ENCODE measurements around the gene SERPINA12.
A peak's percentile ranks its signal among the peaks of the same experiment; 100 is the strongest.

Gene SERPINA12, protein sequence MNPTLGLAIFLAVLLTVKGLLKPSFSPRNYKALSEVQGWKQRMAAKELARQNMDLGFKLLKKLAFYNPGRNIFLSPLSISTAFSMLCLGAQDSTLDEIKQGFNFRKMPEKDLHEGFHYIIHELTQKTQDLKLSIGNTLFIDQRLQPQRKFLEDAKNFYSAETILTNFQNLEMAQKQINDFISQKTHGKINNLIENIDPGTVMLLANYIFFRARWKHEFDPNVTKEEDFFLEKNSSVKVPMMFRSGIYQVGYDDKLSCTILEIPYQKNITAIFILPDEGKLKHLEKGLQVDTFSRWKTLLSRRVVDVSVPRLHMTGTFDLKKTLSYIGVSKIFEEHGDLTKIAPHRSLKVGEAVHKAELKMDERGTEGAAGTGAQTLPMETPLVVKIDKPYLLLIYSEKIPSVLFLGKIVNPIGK

DNA sequence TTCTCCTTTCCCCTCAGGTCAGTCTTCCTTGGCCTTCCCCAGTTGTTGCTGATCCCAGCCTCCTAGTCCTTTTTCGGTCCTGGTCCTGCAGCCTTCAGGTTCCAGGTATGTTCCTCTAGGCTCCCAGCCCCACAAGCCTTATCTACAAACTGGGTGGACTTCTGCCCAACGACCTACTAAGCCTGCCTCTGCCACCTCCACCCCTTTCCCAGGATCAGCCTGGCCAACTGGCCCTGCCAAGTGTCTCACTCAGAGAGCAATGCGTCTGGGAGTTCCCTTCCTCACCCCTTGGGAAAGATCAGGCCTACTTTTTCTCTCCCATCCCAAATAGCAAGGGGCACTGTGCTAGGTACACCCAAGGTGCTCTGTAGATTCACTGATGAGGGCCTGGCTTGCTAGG lies at the start of gene SERPINA12:
Gene SERPINA12 (minus strand): TSS at position 114 of the 400 bp plus-strand sequence. CDS start 11,072 bp downstream, outside the sequence.
- Histone ChIP-seq H3K9ac (ENCODE audit: insufficient read length, low read depth) (no peak within 1 kb of the TSS), H3K4me3 (ENCODE audit: insufficient read length, low read depth) (no peak within 1 kb of the TSS), H3K9me3 (ENCODE audit: insufficient read depth, low read length) (no peaks in the 10 kb centered on the region), H3K27me3 (ENCODE audit: insufficient read depth, insufficient read length) (no peaks in the 10 kb centered on the region), H3K4me1 (ENCODE audit: insufficient read depth, insufficient read length) (no peaks in the 10 kb centered on the region), H3K36me3 (ENCODE audit: insufficient read depth, insufficient read length, low read length) (no peaks in the 10 kb centered on the region)
- DNase-seq (ENCODE audit: low read depth, low spot score), result no peak
- no peak for TF ChIP-seq YY1 (IDR thresholded peaks at IDR 0.05; ENCODE audit: insufficient read depth, insufficient read length)
- TF ChIP-seq ZNF274 (IDR thresholded peaks at IDR 0.05; ENCODE audit: low read depth, low read length), result no peak
- TF ChIP-seq SUZ12 (IDR thresholded peaks at IDR 0.05; ENCODE audit: extremely low read depth, insufficient read depth, insufficient read length), result no peak

DNA sequence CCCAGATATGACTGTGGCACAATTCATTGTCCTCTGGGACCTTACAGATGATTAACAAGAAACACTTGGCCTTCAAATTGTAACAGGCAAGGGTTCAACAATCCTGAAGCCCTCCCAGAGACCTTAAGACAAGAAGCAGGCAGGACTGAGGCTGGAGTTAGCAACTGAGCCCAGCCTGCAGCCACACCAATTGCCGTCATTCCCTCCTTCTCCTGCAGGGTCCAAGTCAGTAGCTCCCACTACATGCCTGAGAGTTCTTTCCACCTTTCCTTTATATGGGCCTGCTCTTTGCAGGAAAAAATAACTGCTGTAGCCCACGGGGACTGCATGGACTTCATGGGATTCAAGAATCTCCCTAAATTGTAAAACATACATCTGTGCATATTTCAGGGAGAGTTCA lies 49.6 kb upstream of the SERPINA12 start:
- Histone ChIP-seq H3K4me1 (ENCODE audit: insufficient read depth, insufficient read length) (no peaks in the 10 kb centered on the region), H3K4me3 (ENCODE audit: insufficient read length, low read depth) (no peak overlapping the region), H3K9me3 (ENCODE audit: insufficient read depth, low read length) (peaks cover 18% of the 10 kb centered on the region; the same call in 1 of the 2 replicates), H3K27me3 (ENCODE audit: insufficient read depth, insufficient read length) (no peaks in the 10 kb centered on the region), H3K9ac (ENCODE audit: insufficient read length, low read depth) (no peak overlapping the region), H3K36me3 (ENCODE audit: insufficient read depth, insufficient read length, low read length) (no peaks in the 10 kb centered on the region)
- no peak for TF ChIP-seq YY1 (IDR thresholded peaks at IDR 0.05; ENCODE audit: insufficient read depth, insufficient read length)
- DNase-seq (ENCODE audit: low read depth, low spot score), result no peak

DNA sequence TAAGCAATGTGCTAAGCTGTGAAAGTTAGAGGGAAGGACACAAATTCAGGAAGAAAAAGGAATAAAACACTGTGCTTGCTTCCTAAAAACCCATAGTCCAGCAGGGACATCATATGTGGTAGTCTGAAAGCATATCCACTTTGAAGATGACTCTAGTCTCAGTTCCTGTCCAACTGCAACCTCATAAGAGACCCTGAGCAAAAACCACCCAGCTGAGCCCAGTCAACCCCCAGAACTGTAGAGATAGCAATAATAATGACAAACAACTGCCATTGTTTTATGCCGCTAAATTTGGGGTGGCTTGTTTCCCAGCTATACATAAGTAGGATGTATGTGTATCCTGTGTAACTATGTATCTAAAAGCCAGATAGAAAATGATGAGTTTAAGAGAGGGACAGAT lies 48.1 kb upstream of the SERPINA12 start:
- no peak overlapping the region for H3K4me3 ChIP-seq (ENCODE audit: insufficient read length, low read depth)
- TF ChIP-seq YY1 (IDR thresholded peaks at IDR 0.05; ENCODE audit: insufficient read depth, insufficient read length) (no peak), SUZ12 (IDR thresholded peaks at IDR 0.05; ENCODE audit: extremely low read depth, insufficient read depth, insufficient read length) (no peak), ZNF274 (IDR thresholded peaks at IDR 0.05; ENCODE audit: low read depth, low read length) (no peak)
- DNase-seq (ENCODE audit: low read depth, low spot score), result no peak
- H3K36me3 ChIP-seq (ENCODE audit: insufficient read depth, insufficient read length, low read length), result no peaks in the 10 kb centered on the region
- H3K27me3 ChIP-seq (ENCODE audit: insufficient read depth, insufficient read length), result no peaks in the 10 kb centered on the region
- H3K4me1 ChIP-seq (ENCODE audit: insufficient read depth, insufficient read length), result no peaks in the 10 kb centered on the region
- peaks cover 18% of the 10 kb centered on the region; the same call in 1 of the 2 replicates for H3K9me3 ChIP-seq (ENCODE audit: insufficient read depth, low read length)
- no peak overlapping the region for H3K9ac ChIP-seq (ENCODE audit: insufficient read length, low read depth)

DNA sequence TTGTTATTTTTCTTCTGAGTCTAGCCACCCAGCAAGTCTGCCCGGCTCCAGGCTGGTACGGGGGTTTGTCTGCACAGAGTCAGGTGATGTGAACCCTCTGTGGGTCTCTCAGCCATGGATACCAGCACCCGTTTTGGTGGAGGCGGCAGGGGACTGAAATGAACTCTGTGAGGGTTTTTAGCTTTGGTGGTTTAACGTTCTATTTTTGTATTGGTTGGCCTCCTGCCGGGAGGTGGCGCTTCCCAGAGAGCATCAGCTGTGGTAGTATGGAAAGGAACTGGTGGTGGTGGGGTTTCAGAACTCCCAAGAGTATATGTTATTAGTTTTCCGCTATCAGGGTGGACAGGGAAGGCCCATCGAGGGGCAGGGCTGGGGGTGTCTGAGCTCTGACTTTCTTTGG lies 46.7 kb upstream of the SERPINA12 start:
- Histone ChIP-seq H3K27me3 (ENCODE audit: insufficient read depth, insufficient read length) (no peaks in the 10 kb centered on the region), H3K4me1 (ENCODE audit: insufficient read depth, insufficient read length) (no peaks in the 10 kb centered on the region), H3K36me3 (ENCODE audit: insufficient read depth, insufficient read length, low read length) (no peaks in the 10 kb centered on the region), H3K9ac (ENCODE audit: insufficient read length, low read depth) (no peak overlapping the region), H3K4me3 (ENCODE audit: insufficient read length, low read depth) (no peak overlapping the region), H3K9me3 (ENCODE audit: insufficient read depth, low read length) (peaks cover 18% of the 10 kb centered on the region; the same call in 1 of the 2 replicates)
- no peak for TF ChIP-seq ZNF274 (IDR thresholded peaks at IDR 0.05; ENCODE audit: low read depth, low read length)
- no peak for TF ChIP-seq YY1 (IDR thresholded peaks at IDR 0.05; ENCODE audit: insufficient read depth, insufficient read length)
- TF ChIP-seq SUZ12 (IDR thresholded peaks at IDR 0.05; ENCODE audit: extremely low read depth, insufficient read depth, insufficient read length), result no peak
- DNase-seq (ENCODE audit: low read depth, low spot score), result no peak

DNA sequence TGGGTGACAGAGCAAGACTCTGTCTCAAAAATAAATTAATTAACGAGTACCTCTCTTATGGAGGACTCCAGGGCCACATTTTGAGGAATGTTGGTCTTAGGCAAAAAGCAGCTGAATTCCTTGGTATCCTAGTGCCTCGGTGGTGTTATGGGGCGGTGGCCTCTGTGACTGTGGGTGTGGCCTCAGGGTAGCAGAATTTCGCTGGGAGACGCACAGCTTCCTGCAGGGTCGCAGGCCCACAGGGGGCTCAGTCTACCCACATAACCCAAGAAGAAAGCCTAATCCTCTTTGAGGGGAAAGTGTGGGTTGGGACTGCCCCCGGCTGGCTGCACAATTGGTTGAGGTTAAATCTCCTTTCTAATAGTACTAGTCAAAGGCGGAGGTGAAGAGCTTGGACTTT lies 40.8 kb upstream of the SERPINA12 start:
- Histone ChIP-seq H3K4me1 (ENCODE audit: insufficient read depth, insufficient read length) (peaks cover under 1% of the 10 kb centered on the region), H3K36me3 (ENCODE audit: insufficient read depth, insufficient read length, low read length) (no peaks in the 10 kb centered on the region), H3K9ac (ENCODE audit: insufficient read length, low read depth) (no peak overlapping the region), H3K27me3 (ENCODE audit: insufficient read depth, insufficient read length) (no peaks in the 10 kb centered on the region), H3K9me3 (ENCODE audit: insufficient read depth, low read length) (no peaks in the 10 kb centered on the region; the same call in 1 of the 2 replicates), H3K4me3 (ENCODE audit: insufficient read length, low read depth) (no peak overlapping the region)
- TF ChIP-seq YY1 (IDR thresholded peaks at IDR 0.05; ENCODE audit: insufficient read depth, insufficient read length) (no peak), ZNF274 (IDR thresholded peaks at IDR 0.05; ENCODE audit: low read depth, low read length) (no peak), SUZ12 (IDR thresholded peaks at IDR 0.05; ENCODE audit: extremely low read depth, insufficient read depth, insufficient read length) (no peak)
- DNase-seq (ENCODE audit: low read depth, low spot score), result no peak

DNA sequence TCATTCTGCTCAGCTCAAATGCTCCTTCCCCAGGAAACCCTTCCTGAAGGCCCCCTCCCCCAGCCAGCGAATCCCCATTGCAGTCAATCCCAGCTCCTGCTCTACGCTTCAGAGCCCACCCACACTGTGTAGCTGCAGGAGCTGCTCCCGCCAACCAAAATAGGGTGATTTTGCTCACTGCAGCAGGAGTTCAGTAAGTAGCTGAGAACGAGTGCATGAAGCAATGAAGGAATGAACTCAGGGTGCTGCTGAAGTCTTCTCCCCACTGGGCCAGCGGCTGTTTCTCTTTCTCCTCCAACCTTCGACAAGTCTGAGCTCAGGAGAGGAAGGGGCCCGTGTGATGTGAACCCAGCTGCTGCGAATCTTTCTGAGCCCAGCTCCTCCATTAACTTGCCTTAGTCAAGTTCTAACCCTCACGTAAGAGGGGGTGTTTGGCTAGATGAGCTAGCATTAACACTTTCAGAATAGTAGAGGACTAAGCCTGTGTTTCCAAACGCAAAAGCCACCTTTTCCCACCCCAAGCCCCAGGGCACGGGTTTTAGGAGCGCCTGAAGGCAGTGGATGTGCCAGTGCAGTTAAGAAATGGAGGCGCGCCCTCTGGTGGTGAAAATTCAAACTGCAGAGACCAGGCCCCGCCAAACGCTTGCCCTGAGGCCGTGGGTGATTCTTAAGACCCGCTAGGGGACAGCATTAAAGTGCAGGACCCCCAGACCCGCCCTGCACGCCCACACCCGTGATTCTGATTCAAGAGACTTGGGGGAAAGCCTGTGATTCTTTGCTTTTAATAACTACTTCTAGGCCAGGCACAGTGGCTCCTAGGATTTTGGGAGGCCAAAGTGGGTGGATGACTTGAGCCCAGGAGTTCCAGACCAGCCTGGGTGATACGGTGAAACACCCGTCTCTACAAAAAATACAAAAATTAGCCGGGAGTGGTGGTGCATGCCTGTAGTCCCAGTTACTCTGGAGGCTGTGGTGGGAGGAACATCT lies 40.0 kb upstream of the SERPINA12 start:
- Histone ChIP-seq H3K27me3 (ENCODE audit: insufficient read depth, insufficient read length) (no peaks in the 10 kb centered on the region), H3K4me1 (ENCODE audit: insufficient read depth, insufficient read length) (peaks cover 3% of the 10 kb centered on the region)

More for the DNA sequence above, 40.0 kb upstream of the SERPINA12 start:
- Histone ChIP-seq H3K4me3 (ENCODE audit: insufficient read length, low read depth) (no peak overlapping the region), H3K9ac (ENCODE audit: insufficient read length, low read depth) (no peak overlapping the region), H3K9me3 (ENCODE audit: insufficient read depth, low read length) (no peaks in the 10 kb centered on the region), H3K36me3 (ENCODE audit: insufficient read depth, insufficient read length, low read length) (no peaks in the 10 kb centered on the region)
- TF ChIP-seq ZNF274 (IDR thresholded peaks at IDR 0.05; ENCODE audit: low read depth, low read length), result no peak
- TF ChIP-seq YY1 (IDR thresholded peaks at IDR 0.05; ENCODE audit: insufficient read depth, insufficient read length), result no peak
- TF ChIP-seq SUZ12 (IDR thresholded peaks at IDR 0.05; ENCODE audit: extremely low read depth, insufficient read depth, insufficient read length), result no peak
- DNase-seq (ENCODE audit: low read depth, low spot score), result peak; percentile 47
